H1 (cell line): Measurements from ENCODE around the gene PCDHA13. TPM values are rescaled to one million over a fixed set of nuclear protein-coding genes. Genes with fewer than 3 reads are reported as not detected.
"Not testable (repeated sequence)": the region's sequence is repeated elsewhere in the genome, so short reads cannot be mapped to it uniquely, and the experiment has no call there.

Source experiments
- CTCF ChIA-PET: fragments of 300-600 bp; sonication (Branson Sonifier 250); formaldehyde crosslinking; loops from one replicate; lab custom pipeline; 2021; ENCODE audit not compliant: partially characterized antibody; lab: Charles Lee
- POLR2A ChIA-PET: fragments of 300-600 bp; sonication (Branson Sonifier 250); formaldehyde crosslinking; loops from one replicate; lab custom pipeline; 2021; ENCODE audit warnings: inconsistent platforms; ENCODE audit not compliant: partially characterized antibody; lab: Charles Lee
- DNase-seq, 2 experiments: peaks; one replicate each; pipeline versions ENCODE4 v3.0.0 to v3.0.0-alpha.2; 2010 to 2022; ENCODE audit warnings: low spot score in 2 of 2, low read depth in 1 of 2, mixed read lengths in 1 of 2
- FAIRE-seq: peaks from 2 replicates; lab custom pipeline; 2011; peaks lifted over from hg19 to GRCh38; lab: Jason Lieb, UNC
- H2AFZ ChIP-seq: 2 replicates; pipeline ENCODE4 v1.8.1; 2012; ENCODE audit warnings: low read length, inconsistent platforms
- H2AK5ac ChIP-seq: 2 replicates; pipeline ENCODE4 v1.6.1; 2013; ENCODE audit warnings: low read depth, low read length
- H2BK120ac ChIP-seq: replicated peaks from 2 replicates; pipeline ENCODE3; 2013; ENCODE audit warnings: low read depth, low read length, inconsistent platforms
- H2BK12ac ChIP-seq: 2 replicates; pipeline ENCODE4 v1.6.1; 2013; ENCODE audit warnings: low read depth, low read length
- H2BK15ac ChIP-seq: 2 replicates; pipeline ENCODE4 v1.6.1; 2013; ENCODE audit warnings: low read length
- H2BK20ac ChIP-seq: 2 replicates; pipeline ENCODE4 v1.6.1; 2013; ENCODE audit warnings: low read length
- H2BK5ac ChIP-seq: 2 replicates; pipeline ENCODE4 v1.6.1; 2013; ENCODE audit warnings: low read depth, low read length
- H3K14ac ChIP-seq: 2 replicates; pipeline ENCODE4 v1.6.1; 2013; ENCODE audit warnings: inconsistent platforms; ENCODE audit not compliant: insufficient read length
- H3K18ac ChIP-seq: 2 replicates; pipeline ENCODE4 v1.6.1; 2013; ENCODE audit warnings: low read length; ENCODE audit errors: extremely low read depth
- H3K23ac ChIP-seq: 2 replicates; pipeline ENCODE4 v1.6.1; 2013; ENCODE audit warnings: inconsistent platforms; ENCODE audit not compliant: insufficient read length
- H3K23me2 ChIP-seq: 2 replicates; pipeline ENCODE4 v1.6.1; 2013; ENCODE audit warnings: low read depth, low read length
- H3K27ac ChIP-seq: 2 replicates; pipeline ENCODE4 v1.6.1; 2011; ENCODE audit warnings: low read depth, low read length, inconsistent platforms
- H3K27me3 ChIP-seq, 4 experiments: replicated peaks in 1 of 4; 1 replicate in 1 of 4; 2 replicates in 3 of 4; pipeline versions ENCODE4 v1.6.1 to v1.8.1; 2011 to 2013; ENCODE audit warnings: low read length in 3 of 4, mild to moderate bottlenecking in 3 of 4, inconsistent platforms in 2 of 4, mixed read lengths in 2 of 4, moderate library complexity in 1 of 4; ENCODE audit not compliant: control insufficient read depth in 3 of 4, insufficient read depth in 3 of 4; ENCODE audit errors: extremely low read depth in 1 of 4
- H3K36me3 ChIP-seq, 4 experiments: 2 replicates each; pipeline versions ENCODE4 v1.6.1 to v1.8.1; 2011 to 2013; ENCODE audit warnings: mild to moderate bottlenecking in 4 of 4, low read length in 3 of 4, moderate library complexity in 2 of 4, control low read depth in 1 of 4, inconsistent platforms in 1 of 4; ENCODE audit not compliant: insufficient read depth in 4 of 4, control insufficient read depth in 2 of 4
- H3K4ac ChIP-seq: replicated peaks from 2 replicates; pipeline ENCODE3; 2013; ENCODE audit warnings: low read length, low read depth, mixed read lengths, inconsistent platforms; ENCODE audit not compliant: insufficient read length
- H3K4me1 ChIP-seq, 4 experiments: replicated peaks in 1 of 4; 1 replicate in 1 of 4; 2 replicates in 3 of 4; pipeline versions ENCODE4 v1.6.1 to v1.8.1; 2011 to 2013; ENCODE audit warnings: low read length in 3 of 4, inconsistent platforms in 2 of 4, mixed read lengths in 1 of 4; ENCODE audit not compliant: insufficient read depth in 4 of 4, control insufficient read depth in 3 of 4
- H3K4me2 ChIP-seq, 2 experiments: 2 replicates each; pipeline versions ENCODE4 v1.6.1 to v1.8.1; 2011 to 2013; ENCODE audit warnings: low read depth in 2 of 2, low read length in 2 of 2, control low read depth in 1 of 2, inconsistent platforms in 1 of 2, mild to moderate bottlenecking in 1 of 2; ENCODE audit not compliant: insufficient read depth in 1 of 2
- H3K4me3 ChIP-seq, 4 experiments: fragments of 200-600, 300-600 bp in 1 of 4; sonication (generic), shearing (Covaris generic), sonication (Bioruptor Twin) in 1 of 4; 2 replicates each; pipeline versions ENCODE4 v1.5.1 to v1.8.1; 2011 to 2016; ENCODE audit warnings: low read length in 4 of 4, low read depth in 3 of 4, control low read depth in 2 of 4, inconsistent platforms in 2 of 4, mild to moderate bottlenecking in 2 of 4, mixed read lengths in 1 of 4, moderate library complexity in 1 of 4; ENCODE audit not compliant: insufficient read depth in 2 of 4; ENCODE audit errors: extremely low read depth in 1 of 4
- H3K56ac ChIP-seq: replicated peaks from 2 replicates; pipeline ENCODE3; 2013; ENCODE audit warnings: low read depth, mild to moderate bottlenecking, mixed read lengths, low read length, inconsistent platforms; ENCODE audit not compliant: insufficient read length
- H3K79me1 ChIP-seq: 2 replicates; pipeline ENCODE4 v1.6.1; 2013; ENCODE audit warnings: low read depth, low read length, control low read depth
- H3K79me2 ChIP-seq, 2 experiments: 2 replicates each; pipeline versions ENCODE4 v1.6.1 to v1.8.1; 2012 to 2013; ENCODE audit warnings: low read length in 2 of 2, mild to moderate bottlenecking in 2 of 2, inconsistent platforms in 1 of 2; ENCODE audit not compliant: insufficient read depth in 2 of 2, control insufficient read depth in 1 of 2
- H3K9ac ChIP-seq, 4 experiments: replicated peaks in 1 of 4; 1 replicate in 1 of 4; 2 replicates in 3 of 4; pipeline versions ENCODE4 v1.6.1 to v1.8.1; 2011 to 2013; ENCODE audit warnings: low read depth in 3 of 4, low read length in 3 of 4, control low read depth in 2 of 4, mild to moderate bottlenecking in 2 of 4, moderate library complexity in 2 of 4, inconsistent platforms in 1 of 4; ENCODE audit errors: extremely low read depth in 1 of 4
- H3K9me3 ChIP-seq, 2 experiments: 2 replicates each; pipeline versions ENCODE4 v1.6.1 to v1.8.1; 2012 to 2013; ENCODE audit warnings: mild to moderate bottlenecking in 2 of 2, moderate library complexity in 2 of 2, control low read depth in 1 of 2, inconsistent platforms in 1 of 2, low read depth in 1 of 2, low read length in 1 of 2, mixed read lengths in 1 of 2; ENCODE audit not compliant: insufficient read depth in 2 of 2
- H4K20me1 ChIP-seq, 2 experiments: replicated peaks in 1 of 2; 2 replicates each; pipeline versions ENCODE3 to v1.8.1; 2011 to 2013; ENCODE audit warnings: inconsistent platforms in 2 of 2, low read length in 2 of 2, mild to moderate bottlenecking in 1 of 2; ENCODE audit not compliant: insufficient read depth in 2 of 2, control insufficient read depth in 1 of 2
- H4K5ac ChIP-seq: 2 replicates; pipeline ENCODE4 v1.6.1; 2013; ENCODE audit warnings: low read length, low read depth, mixed read lengths, inconsistent platforms; ENCODE audit not compliant: insufficient read length
- H4K8ac ChIP-seq: 2 replicates; pipeline ENCODE4 v1.8.0; 2013; ENCODE audit warnings: mild to moderate bottlenecking, moderate library complexity, low read length, inconsistent platforms; ENCODE audit not compliant: insufficient read depth; ENCODE audit errors: extremely low read depth
- H4K91ac ChIP-seq: replicated peaks from 2 replicates; pipeline ENCODE3; 2013; ENCODE audit warnings: low read length, mixed read lengths, inconsistent platforms; ENCODE audit not compliant: insufficient read length
- WGBS, 2 experiments: shearing (Covaris generic) in 1 of 2; methylation state at CpG; one replicate each; pipeline versions ENCODE4 v1.1.6 to v1.1.7; 2013 to 2015; ENCODE audit warnings: low lambda C conversion rate in 2 of 2, mixed read lengths in 2 of 2, inconsistent platforms in 1 of 2, low coverage in 1 of 2, missing lambda C conversion rate in 1 of 2; ENCODE audit not compliant: insufficient replicate concordance in 2 of 2, insufficient coverage in 1 of 2, insufficient read length in 1 of 2; ENCODE audit errors: extremely low coverage in 1 of 2, missing lambda C conversion rate in 1 of 2; 5-methylcytosine and 5-hydroxymethylcytosine counted together
- polyA plus RNA-seq, 7 experiments: library from polyadenylated mRNA; depleted of rRNA in 3 of 7; stranded (reverse) in 5 of 7; unstranded in 2 of 7; fragments of >200 nt in 5 of 7; fragments of 200-250 nt in 2 of 7; gene quantifications; 1 replicate in 5 of 7; 2 replicates in 1 of 7; 4 replicates in 1 of 7; pipeline versions ENCODE4 v1.2.1 to v1.2.3, GENCODE V29; 2011 to 2013; ENCODE audit warnings: missing spikeins in 2 of 7, mixed read lengths in 2 of 7
- total RNA-seq: library from RNA; stranded (reverse); fragmentation: NEBNext Ultra II Directional; extraction: Animal tissue kit (Norgen Biotek cat#: 25700); gene quantifications from 2 replicates; pipeline ENCODE4 v1.2.1, GENCODE V29; 2021

The PCDHA13 gene
- total and polyA plus RNA-seq, 2 of the 8 experiments (the other 6 are each of a cell fraction or from before 2014, with no cell fraction given): 1.2 to 1.3 TPM

- not testable (repeated sequence) for H3K18ac ChIP-seq, H4K8ac ChIP-seq, FAIRE-seq, DNase-seq, H3K14ac ChIP-seq, H3K4ac ChIP-seq, H4K5ac ChIP-seq, H3K27me3 ChIP-seq, H3K79me1 ChIP-seq, H3K9ac ChIP-seq, H2BK5ac ChIP-seq, H2BK20ac ChIP-seq, H2AK5ac ChIP-seq, H3K23ac ChIP-seq, H2BK12ac ChIP-seq, H3K56ac ChIP-seq, H3K9me3 ChIP-seq, H3K4me3 ChIP-seq, H3K4me1 ChIP-seq, H3K23me2 ChIP-seq, H4K20me1 ChIP-seq, H2BK120ac ChIP-seq, H2AFZ ChIP-seq, H3K27ac ChIP-seq, H4K91ac ChIP-seq
- Histone ChIP-seq H3K4me2 (peak overlapping the region in 1 of 2 experiments; percentile 26; a peak in 1 of 4 replicates), H3K36me3 (peaks cover 0 to 11% (median 0%) of the 10 kb centered on the region in 4 experiments; a peak in 2 of 8 replicates), H2BK15ac (peak overlapping the region; percentile 13; the same call in 1 of the 2 replicates), H3K79me2 (peaks cover 0 to 14% of the 10 kb centered on the region in 2 experiments; a peak in 2 of 4 replicates)
- POLR2A ChIA-PET: interaction anchor here (0.8 to 3.6 kb wide), 4 partner anchors 50 to 164 kb away, joined by 3 to 32 read pairs (median 7); partner anchors contain the start of genes PCDHAC1 and PCDHAC2
- 98% methylated on average over 72 of the region's 80 CpGs; no CpG with 5 or more reads in 1 of the 2 experiments for WGBS, 2 experiments
- CTCF ChIA-PET: interaction anchor here (0.9 to 9.3 kb wide), 23 partner anchors 10 to 222 kb away, joined by 3 to 141 read pairs (median 6); partner anchors contain the start of genes PCDHA10, PCDHA4, PCDHA8 and PCDHAC1
Observed at GRCh38 chr5:140876541-140877261, 5.2 kb upstream of the PCDHA13 start.
